AG04449 (cell line): ENCODE results near the gene ASB10.

ENCODE experiments used
- CTCF ChIA-PET: fragments of 350-600 bp; formaldehyde crosslinking; extraction: SDS; loops from one replicate; lab custom pipeline; 2021; ENCODE audit warnings: antibody characterized with exemption; lab: Yijun Ruan, JAX
- POLR2A ChIA-PET: fragments of 400-600, 350-600 bp; formaldehyde crosslinking; extraction: SDS; loops from one replicate; lab custom pipeline; 2020; ENCODE audit warnings: antibody characterized with exemption, inconsistent platforms; lab: Yijun Ruan, JAX
- DNase-seq: peaks from one replicate; pipeline ENCODE4 v3.0.0-alpha.2; 2010; ENCODE audit warnings: low read depth, low spot score
- H3K4me3 ChIP-seq: 2 replicates; pipeline ENCODE4 v1.5.1; 2011; ENCODE audit warnings: low read depth, mild to moderate bottlenecking, control low read depth, low read length
- CTCF ChIP-seq: IDR thresholded peaks from one replicate; pipeline ENCODE4 v1.5.1; 2011; ENCODE audit warnings: mild to moderate bottlenecking, moderate library complexity, low read length, control low read depth, inconsistent platforms; ENCODE audit not compliant: insufficient read depth; ENCODE audit errors: missing control alignments

Gene ASB10

GRCh38 chr7:151131592-151132293, 55.3 kb downstream of the ASB10 start:
- no peak overlapping the region for H3K4me3 ChIP-seq
- ChIA-PET POLR2A (no interaction called here), CTCF (interaction anchor here (1.1 to 2.1 kb wide), 2 partner anchors 8 to 16 kb away, joined by 4 to 6 read pairs; no protein-coding TSS in a partner anchor)
- TF ChIP-seq CTCF: no peak
- DNase-seq: no peak

GRCh38 chr7:151131224-151131591, 55.8 kb downstream of the ASB10 start:
- no peak for TF ChIP-seq CTCF
- POLR2A ChIA-PET: no interaction called here
- DNase-seq: no peak
- no peak overlapping the region for H3K4me3 ChIP-seq
- CTCF ChIA-PET: interaction anchor here (1.1 to 2.8 kb wide), 4 partner anchors 9 to 38 kb away, joined by 3 to 14 read pairs (median 5); no protein-coding TSS in a partner anchor

DNA sequence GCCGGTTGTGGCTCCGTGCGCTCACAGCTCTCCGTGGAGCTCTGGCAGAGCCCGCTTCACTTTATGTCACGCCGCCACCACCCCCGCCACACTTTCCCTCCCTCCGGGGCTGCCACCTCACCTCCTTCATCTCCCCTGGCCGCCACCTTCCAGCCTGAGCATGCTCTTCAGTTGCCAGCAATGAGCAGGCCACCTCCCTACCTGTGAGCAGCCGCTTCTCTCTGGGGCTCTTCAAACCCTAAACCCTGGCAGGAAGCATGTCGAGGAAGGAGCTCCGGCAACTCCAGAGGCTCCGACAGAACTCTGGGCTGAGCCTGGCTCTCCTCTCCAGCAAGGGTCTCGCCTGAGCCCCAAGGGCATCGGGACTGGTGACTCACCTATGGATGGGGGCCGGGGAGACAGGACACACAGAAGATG, 56.3 kb downstream of the ASB10 start:
- H3K4me3 ChIP-seq: no peak overlapping the region
- POLR2A ChIA-PET: no interaction called here
- TF ChIP-seq CTCF: no peak
- CTCF ChIA-PET: interaction anchor here (1.1 to 2.8 kb wide), 4 partner anchors 9 to 39 kb away, joined by 3 to 14 read pairs (median 5); no protein-coding TSS in a partner anchor
- DNase-seq: no peak

GRCh38 chr7:151129960-151130591, 57.0 kb downstream of the ASB10 start:
- ChIA-PET POLR2A (no interaction called here), CTCF (interaction anchor here (0.9 to 2.8 kb wide), 8 partner anchors 9 to 174 kb away, joined by 3 to 14 read pairs (median 4); no protein-coding TSS in a partner anchor)
- DNase-seq: no peak
- no peak overlapping the region for H3K4me3 ChIP-seq
- TF ChIP-seq CTCF: no peak

DNA sequence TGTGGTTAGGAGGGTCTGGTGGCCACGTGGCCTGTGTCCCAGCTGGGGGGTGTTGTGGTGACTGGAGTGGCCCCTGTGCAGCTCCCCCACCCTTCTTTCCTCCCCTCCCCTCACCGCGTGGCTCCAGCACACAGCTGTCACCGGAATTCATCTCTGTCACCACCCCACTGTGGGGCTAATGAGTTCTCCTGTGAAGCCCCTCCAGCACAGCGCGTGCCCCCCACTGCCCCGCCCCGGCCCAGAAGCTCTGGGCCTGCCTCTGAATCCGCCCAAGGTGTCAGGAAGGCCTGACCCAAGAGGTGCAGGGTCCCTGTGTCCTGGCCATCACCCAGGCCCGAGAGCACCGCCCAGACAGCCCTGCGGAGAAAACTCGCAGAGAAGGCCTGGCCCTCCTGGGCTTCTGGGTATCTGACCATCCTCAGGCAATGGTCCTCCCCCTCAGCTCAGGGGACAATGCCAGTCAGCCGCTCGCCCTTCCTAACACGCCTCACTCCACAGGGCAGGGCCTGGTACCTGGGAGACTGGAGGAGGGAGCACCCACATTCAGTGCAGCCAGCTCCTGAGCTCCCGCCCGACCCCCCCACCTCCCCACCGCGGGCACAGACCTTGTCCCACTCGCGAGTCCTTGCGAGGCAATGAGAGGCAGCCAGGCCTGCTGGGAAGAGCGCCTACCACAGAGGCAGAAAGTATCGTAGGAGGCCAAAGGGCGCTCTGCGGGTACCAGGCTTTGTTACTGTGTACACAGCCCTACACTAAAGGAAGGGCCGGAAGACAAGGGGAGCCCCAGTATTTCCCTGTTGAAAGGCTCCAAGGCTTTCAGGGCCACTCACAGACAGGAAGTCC, 57.7 kb downstream of the ASB10 start:
- TF ChIP-seq CTCF: no peak
- no peak overlapping the region for H3K4me3 ChIP-seq
- no peak for DNase-seq
- ChIA-PET CTCF (interaction anchor here (0.9 to 2.8 kb wide), 9 partner anchors 9 to 175 kb away, joined by 3 to 14 read pairs (median 4); no protein-coding TSS in a partner anchor), POLR2A (no interaction called here)

DNA sequence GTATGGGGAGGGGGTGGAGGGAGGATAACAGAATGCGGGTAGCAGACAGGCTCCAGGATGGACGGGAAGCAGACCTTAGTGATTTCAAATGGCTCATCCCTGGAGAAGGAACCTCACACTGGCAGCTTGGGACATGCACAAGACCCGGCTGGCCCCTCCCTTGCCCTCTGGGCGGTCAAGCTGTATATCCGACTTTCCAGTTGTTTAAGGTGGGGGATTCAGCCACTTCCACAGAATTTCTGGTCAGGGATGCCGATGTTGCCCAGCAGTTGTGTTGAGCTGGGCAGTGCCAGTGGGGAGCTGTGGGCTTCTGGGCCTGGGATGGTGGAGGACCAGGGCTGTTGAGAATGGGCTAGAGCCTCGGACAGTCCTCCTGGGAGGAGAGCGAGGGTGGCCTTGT, 58.3 kb downstream of the ASB10 start:
- CTCF ChIA-PET: interaction anchor here (1.0 to 2.8 kb wide), 8 partner anchors 9 to 43 kb away, joined by 3 to 14 read pairs (median 4); no protein-coding TSS in a partner anchor
- no peak for TF ChIP-seq CTCF
- H3K4me3 ChIP-seq: no peak overlapping the region
- no peak for DNase-seq
- POLR2A ChIA-PET: no interaction called here
